H9 (cell line): Measurements from ENCODE around the gene SLC22A2. TPM values are rescaled to one million over a fixed set of nuclear protein-coding genes. Genes with fewer than 3 reads are reported as not detected.
"Not testable (repeated sequence)": the region's sequence is repeated elsewhere in the genome, so short reads cannot be mapped to it uniquely, and the experiment has no call there.

Experiments
- DNase-seq: peaks from one replicate; pipeline ENCODE4 v3.0.0-alpha.2; 2017
- H2AFZ ChIP-seq: one replicate; pipeline ENCODE4 v1.6.1; 2013; ENCODE audit warnings: mild to moderate bottlenecking, low read length, control low read depth, moderate library complexity
- H2AK5ac ChIP-seq: 2 replicates; pipeline ENCODE4 v1.6.1; 2013; ENCODE audit warnings: low read length, control low read depth, mixed read lengths; ENCODE audit not compliant: insufficient read length
- H2BK120ac ChIP-seq: one replicate; pipeline ENCODE4 v1.6.1; 2013; ENCODE audit warnings: low read depth, mild to moderate bottlenecking, low read length, control low read depth, inconsistent platforms; ENCODE audit not compliant: poor library complexity, severe bottlenecking
- H2BK12ac ChIP-seq: 2 replicates; pipeline ENCODE4 v1.6.1; 2013; ENCODE audit warnings: low read length, control low read depth, mixed read lengths, low read depth; ENCODE audit not compliant: insufficient read length
- H2BK15ac ChIP-seq: 2 replicates; pipeline ENCODE4 v1.6.1; 2013; ENCODE audit warnings: low read depth, low read length, control low read depth
- H2BK20ac ChIP-seq: one replicate; pipeline ENCODE4 v1.6.1; 2013; ENCODE audit warnings: low read depth, mild to moderate bottlenecking, low read length, control low read depth, inconsistent platforms; ENCODE audit not compliant: poor library complexity, severe bottlenecking
- H2BK5ac ChIP-seq: 2 replicates; pipeline ENCODE4 v1.6.1; 2013; ENCODE audit warnings: low read length, control low read depth, mixed read lengths; ENCODE audit not compliant: insufficient read length
- H3K14ac ChIP-seq: 2 replicates; pipeline ENCODE4 v1.6.1; 2013; ENCODE audit warnings: low read length, control low read depth; ENCODE audit not compliant: insufficient read depth
- H3K18ac ChIP-seq: 2 replicates; pipeline ENCODE4 v1.6.1; 2013; ENCODE audit warnings: low read depth, mild to moderate bottlenecking, mixed read lengths, low read length, control low read depth; ENCODE audit not compliant: insufficient read length
- H3K23ac ChIP-seq: 2 replicates; pipeline ENCODE4 v1.6.1; 2013; ENCODE audit warnings: low read length, control low read depth, mixed read lengths, low read depth; ENCODE audit not compliant: insufficient read length
- H3K23me2 ChIP-seq: 2 replicates; pipeline ENCODE4 v1.6.1; 2013; ENCODE audit warnings: low read depth, mild to moderate bottlenecking, mixed read lengths, low read length, control low read depth; ENCODE audit not compliant: insufficient read length, poor library complexity, severe bottlenecking
- H3K27ac ChIP-seq: 2 replicates; pipeline ENCODE4 v1.5.1; 2013; ENCODE audit warnings: low read length, control low read depth, mixed read lengths, low read depth; ENCODE audit not compliant: insufficient read length
- H3K27me3 ChIP-seq: 2 replicates; pipeline ENCODE4 v1.6.1; 2013; ENCODE audit warnings: low read length, control low read depth, inconsistent platforms; ENCODE audit not compliant: insufficient read depth
- H3K4ac ChIP-seq: 2 replicates; pipeline ENCODE4 v1.6.1; 2013; ENCODE audit warnings: low read depth, mild to moderate bottlenecking, control low read depth, inconsistent platforms, low read length, moderate library complexity
- H3K4me1 ChIP-seq: 2 replicates; pipeline ENCODE4 v1.6.1; 2013; ENCODE audit warnings: low read length, control low read depth, inconsistent platforms; ENCODE audit not compliant: insufficient read depth
- H3K4me2 ChIP-seq: 2 replicates; pipeline ENCODE4 v1.6.1; 2013; ENCODE audit warnings: low read length, control low read depth, mixed read lengths; ENCODE audit not compliant: insufficient read length, insufficient read depth
- H3K56ac ChIP-seq: 2 replicates; pipeline ENCODE4 v1.6.1; 2013; ENCODE audit warnings: low read depth, mild to moderate bottlenecking, mixed read lengths, low read length, control low read depth; ENCODE audit not compliant: insufficient read length
- H3K79me1 ChIP-seq: 2 replicates; pipeline ENCODE4 v1.6.1; 2013; ENCODE audit warnings: low read depth, mild to moderate bottlenecking, moderate library complexity, low read length, control low read depth, inconsistent platforms; ENCODE audit not compliant: insufficient read depth, poor library complexity, severe bottlenecking
- H3K79me2 ChIP-seq: 2 replicates; pipeline ENCODE4 v1.6.1; 2013; ENCODE audit warnings: low read length, control low read depth, inconsistent platforms; ENCODE audit not compliant: insufficient read depth
- H3K9ac ChIP-seq: 2 replicates; pipeline ENCODE4 v1.6.1; 2013; ENCODE audit warnings: low read length, control low read depth, mixed read lengths; ENCODE audit not compliant: insufficient read length; ENCODE audit errors: extremely low read depth
- H3K9me3 ChIP-seq: one replicate; pipeline ENCODE4 v1.6.1; 2013; ENCODE audit warnings: low read depth, low read length, inconsistent platforms; ENCODE audit not compliant: control insufficient read depth
- H3T11ph ChIP-seq: one replicate; pipeline ENCODE4 v1.6.1; 2013; ENCODE audit warnings: mild to moderate bottlenecking, low read length, control low read depth, inconsistent platforms
- H4K20me1 ChIP-seq: one replicate; pipeline ENCODE4 v1.6.1; 2013; ENCODE audit not compliant: control insufficient read depth, insufficient read length, insufficient read depth
- H4K5ac ChIP-seq: 2 replicates; pipeline ENCODE4 v1.6.1; 2013; ENCODE audit warnings: low read depth, mild to moderate bottlenecking, mixed read lengths, low read length, control low read depth; ENCODE audit not compliant: insufficient read length
- H4K8ac ChIP-seq: replicated peaks from 2 replicates; pipeline ENCODE4 v1.6.1; 2013; ENCODE audit warnings: low read length, control low read depth, mixed read lengths, low read depth; ENCODE audit not compliant: insufficient read length
- H4K91ac ChIP-seq: 2 replicates; pipeline ENCODE4 v1.6.1; 2013; ENCODE audit warnings: low read depth, mild to moderate bottlenecking, moderate library complexity, mixed read lengths, low read length, control low read depth; ENCODE audit not compliant: insufficient read length
- H3K27ac Mint-ChIP-seq, 3 experiments: 2 replicates in 2 of 3; 3 replicates in 1 of 3; pipeline ENCODE4 v1.8.0; 2020 to 2021; ENCODE audit warnings: mixed read lengths in 3 of 3, mild to moderate bottlenecking in 1 of 3, moderate library complexity in 1 of 3
- H3K27me3 Mint-ChIP-seq: 2 replicates; pipeline ENCODE4 v1.8.0; 2021; ENCODE audit warnings: low read depth, mild to moderate bottlenecking, moderate library complexity, mixed read lengths
- H3K36me3 Mint-ChIP-seq, 3 experiments: 2 replicates in 2 of 3; 3 replicates in 1 of 3; pipeline ENCODE4 v1.8.0; 2020 to 2021; ENCODE audit warnings: low read depth in 3 of 3, mixed read lengths in 3 of 3; ENCODE audit not compliant: insufficient read depth in 1 of 3
- H3K4me1 Mint-ChIP-seq, 2 experiments: 2 replicates each; pipeline ENCODE4 v1.8.0; 2020; ENCODE audit warnings: mixed read lengths in 2 of 2
- H3K4me3 Mint-ChIP-seq, 2 experiments: 2 replicates in 1 of 2; 3 replicates in 1 of 2; pipeline ENCODE4 v1.8.0; 2020 to 2021; ENCODE audit warnings: mild to moderate bottlenecking in 2 of 2, mixed read lengths in 2 of 2, moderate library complexity in 1 of 2
- H3K9me3 Mint-ChIP-seq, 2 experiments: 2 replicates in 1 of 2; 3 replicates in 1 of 2; pipeline ENCODE4 v1.8.0; 2020; ENCODE audit warnings: mild to moderate bottlenecking in 2 of 2, mixed read lengths in 2 of 2, moderate library complexity in 1 of 2
- CTCF ChIP-seq: fragments of 200-600 bp; sonication (generic); conservative IDR thresholded peaks from 3 replicates; pipeline ENCODE4 v1.8.0; 2021; ENCODE audit warnings: antibody characterized with exemption, mild to moderate bottlenecking
- WGBS: extraction: QIAGEN DNeasy Blood & Tissue Kit; methylation state at CpG from one replicate; pipeline ENCODE4 v1.1.7; 2013; ENCODE audit warnings: missing lambda C conversion rate, low lambda C conversion rate, mixed read lengths; ENCODE audit not compliant: insufficient read length; ENCODE audit errors: extremely low coverage; 5-methylcytosine and 5-hydroxymethylcytosine counted together
- total RNA-seq: library from RNA; stranded (reverse); gene quantifications from 2 replicates; pipeline ENCODE4 v1.2.1, GENCODE V29; 2021

SLC22A2 gene
- total RNA-seq, 1 experiment from 2014 or later = 1.0 TPM

DNA sequence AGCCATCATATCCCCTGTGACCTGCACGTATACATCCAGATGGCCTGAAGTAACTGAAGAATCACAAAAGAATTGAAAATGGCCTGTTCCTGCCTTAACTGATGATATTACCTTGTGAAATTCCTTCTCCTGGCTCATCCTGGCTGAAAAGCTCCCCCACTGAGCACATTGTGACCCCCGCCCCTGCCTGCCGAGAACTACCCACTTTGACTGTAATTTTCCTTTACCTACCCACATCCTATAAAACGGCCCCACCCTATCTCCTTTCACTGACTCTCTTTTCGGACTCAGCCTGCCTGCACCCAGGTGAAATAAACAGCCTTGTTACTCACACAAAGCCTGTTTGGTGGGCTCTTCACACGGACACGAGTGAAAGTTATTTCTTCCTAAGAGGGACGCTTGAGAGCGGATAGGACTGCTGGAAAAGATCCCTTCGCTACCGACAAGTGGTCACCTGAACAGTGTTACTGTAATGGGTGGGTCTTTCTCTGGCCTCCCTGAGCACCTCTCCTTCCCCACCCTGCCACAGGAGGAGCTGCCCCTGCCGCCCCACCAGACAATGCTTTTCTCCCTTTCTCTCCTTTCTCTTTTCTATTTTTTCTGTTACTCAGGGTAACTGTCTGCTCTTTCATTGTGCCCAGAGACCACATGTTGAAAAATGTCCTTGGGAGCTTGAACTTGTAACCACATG is 24.5 kb downstream of the SLC22A2 start:
- not testable (repeated sequence) for H2BK15ac ChIP-seq, H3K9me3 ChIP-seq, H3T11ph ChIP-seq, H3K79me1 ChIP-seq, H3K27me3 Mint-ChIP-seq, H3K4me1 ChIP-seq, H3K4ac ChIP-seq, H3K27ac Mint-ChIP-seq, H2BK120ac ChIP-seq, H3K23ac ChIP-seq, H3K23me2 ChIP-seq, H3K79me2 ChIP-seq, H4K8ac ChIP-seq, H3K56ac ChIP-seq, H2BK20ac ChIP-seq, H2BK5ac ChIP-seq, H4K20me1 ChIP-seq, H3K27ac ChIP-seq, H3K18ac ChIP-seq, H2BK12ac ChIP-seq, H2AK5ac ChIP-seq, DNase-seq, H3K9ac ChIP-seq, H3K14ac ChIP-seq, H3K27me3 ChIP-seq, H4K5ac ChIP-seq, H3K4me1 Mint-ChIP-seq, H2AFZ ChIP-seq, H3K4me3 Mint-ChIP-seq, H4K91ac ChIP-seq, H3K4me2 ChIP-seq
- no CpG with 5 or more reads among the region's 12 CpGs for WGBS
- Mint-ChIP-seq H3K36me3 (peaks cover 33 to 39% (median 39%) of the 10 kb centered on the region in 3 experiments), H3K9me3 (peaks cover 24 to 39% of the 10 kb centered on the region in 2 experiments)
- TF ChIP-seq CTCF = 0 out of 3 replicates have a peak, but pooled peaks have one; percentile 25
